ENCODE results near the gene SMURF1. TPM values are rescaled to one million over a fixed set of nuclear protein-coding genes. Genes with fewer than 3 reads are reported as not detected.

Gene SMURF1
- polyA plus RNA-seq, 4 donors, result 6.3 to 14.8 (median 8.5) TPM

GRCh38 chr7:99019523-99020412 is 124.1 kb downstream of the SMURF1 start:
- FAIRE-seq (no peak), DNase-seq (no peak)
- Histone ChIP-seq H3K4me3 (ENCODE audit: low read depth in 1 of 3, low read length in 3 of 3) (no peak overlapping the region), H3K27me3 (ENCODE audit: control insufficient read depth in 3 of 3, insufficient read depth in 3 of 3, low read length in 3 of 3) (no peaks in the 10 kb centered on the region), H3K9me3 (ENCODE audit: control insufficient read depth in 2 of 2, insufficient read depth in 1 of 2, low read depth in 1 of 2, low read length in 1 of 2) (no peaks in the 10 kb centered on the region), H3K36me3 (ENCODE audit: control insufficient read depth in 3 of 3, insufficient read depth in 2 of 3, low read depth in 1 of 3, low read length in 3 of 3) (peaks cover 2 to 26% (median 5%) of the 10 kb centered on the region in 3 donors), H3K27ac (ENCODE audit: low read depth in 1 of 3, low read length in 2 of 3) (no peak overlapping the region), H3K4me1 (ENCODE audit: control insufficient read depth in 3 of 3, insufficient read depth in 2 of 3, low read depth in 1 of 3, low read length in 2 of 3) (no peaks in the 10 kb centered on the region)
- 86 to 91% (median 91%) methylated on average over 12 of the region's 12 CpGs for WGBS, 3 donors

DNA sequence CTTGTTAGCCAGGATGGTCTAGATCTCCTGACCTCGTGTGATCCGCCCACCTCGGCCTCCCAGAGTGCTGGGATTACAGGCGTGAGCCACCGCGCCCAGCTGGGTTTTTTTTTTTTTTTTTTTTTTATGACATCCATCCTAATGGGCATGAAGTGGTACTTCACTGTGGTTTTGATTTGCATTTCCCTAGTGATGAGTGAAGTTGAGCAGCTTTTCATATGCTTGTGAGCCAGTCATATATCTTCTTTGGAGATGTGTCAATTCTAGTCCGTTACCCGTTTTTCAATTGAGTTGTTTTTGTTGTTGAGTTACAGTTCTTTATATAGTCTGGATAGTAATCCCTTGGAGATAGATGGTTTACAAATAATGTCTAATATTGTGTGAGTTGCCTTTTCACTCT is 127.7 kb downstream of the SMURF1 start:
- FAIRE-seq (no peak), DNase-seq (no peak)
- 80 to 86% (median 84%) methylated on average over 8 of the region's 8 CpGs for WGBS, 3 donors
- no peak overlapping the region for H3K4me3 ChIP-seq (ENCODE audit: low read depth in 1 of 3, low read length in 3 of 3)
- H3K4me1 ChIP-seq (ENCODE audit: control insufficient read depth in 3 of 3, insufficient read depth in 2 of 3, low read depth in 1 of 3, low read length in 2 of 3), result no peaks in the 10 kb centered on the region
- H3K27ac ChIP-seq (ENCODE audit: low read depth in 1 of 3, low read length in 2 of 3), result no peak overlapping the region
- H3K36me3 ChIP-seq (ENCODE audit: control insufficient read depth in 3 of 3, insufficient read depth in 2 of 3, low read depth in 1 of 3, low read length in 3 of 3), result peaks cover 17 to 55% (median 22%) of the 10 kb centered on the region in 3 donors
- no peaks in the 10 kb centered on the region for H3K9me3 ChIP-seq (ENCODE audit: control insufficient read depth in 2 of 2, insufficient read depth in 1 of 2, low read depth in 1 of 2, low read length in 1 of 2)
- H3K27me3 ChIP-seq (ENCODE audit: control insufficient read depth in 3 of 3, insufficient read depth in 3 of 3, low read length in 3 of 3), result no peaks in the 10 kb centered on the region

DNA sequence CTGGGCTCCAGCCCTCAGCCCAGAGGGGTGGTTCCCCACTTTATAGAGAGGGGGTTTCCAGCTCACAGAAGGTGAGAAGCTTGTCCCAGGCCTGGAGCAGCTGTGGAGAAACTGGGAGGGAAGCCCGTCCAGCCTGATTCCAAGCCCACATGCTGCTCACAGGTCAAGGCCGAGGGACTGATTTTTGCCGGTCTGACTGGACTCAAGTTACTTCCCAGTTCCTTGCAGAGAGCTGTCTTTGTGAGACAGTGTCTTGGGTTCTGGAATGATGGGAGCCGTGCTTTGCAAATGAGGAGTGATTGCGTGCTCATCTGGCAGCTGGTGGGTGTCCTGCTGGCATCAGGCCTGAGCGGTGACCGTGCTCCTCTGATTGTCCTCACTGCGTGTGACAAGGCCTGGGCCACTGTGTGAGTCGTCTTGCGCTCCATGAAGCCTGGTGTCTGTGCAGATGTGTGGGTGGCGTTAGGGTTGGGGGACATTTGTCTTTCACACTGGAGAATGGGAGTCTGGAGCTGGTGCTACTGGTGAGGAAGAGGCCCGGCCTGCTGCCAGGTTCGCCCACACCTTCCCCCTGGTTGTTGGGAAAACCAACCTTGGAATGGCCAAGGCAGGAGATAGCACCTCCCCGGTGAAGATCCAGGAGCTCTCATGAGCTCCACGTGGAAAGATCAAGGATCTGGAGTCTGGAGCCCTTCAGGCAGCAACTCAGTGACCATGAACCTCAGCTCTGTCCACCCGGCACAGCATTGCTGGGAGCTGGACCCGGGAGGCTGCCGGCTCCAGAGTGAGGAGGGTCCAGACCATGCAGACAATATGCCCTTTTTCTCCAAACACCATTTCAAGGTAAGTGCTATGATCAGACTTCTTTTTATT is 129.6 kb downstream of the SMURF1 start:
- no peak overlapping the region for H3K27ac ChIP-seq (ENCODE audit: low read depth in 1 of 3, low read length in 2 of 3)
- no peak for FAIRE-seq
- H3K9me3 ChIP-seq (ENCODE audit: control insufficient read depth in 2 of 2, insufficient read depth in 1 of 2, low read depth in 1 of 2, low read length in 1 of 2), result no peaks in the 10 kb centered on the region
- H3K4me3 ChIP-seq (ENCODE audit: low read depth in 1 of 3, low read length in 3 of 3), result no peak overlapping the region
- peaks cover 21 to 63% (median 23%) of the 10 kb centered on the region in 3 donors for H3K36me3 ChIP-seq (ENCODE audit: control insufficient read depth in 3 of 3, insufficient read depth in 2 of 3, low read depth in 1 of 3, low read length in 3 of 3)
- no peaks in the 10 kb centered on the region for H3K27me3 ChIP-seq (ENCODE audit: control insufficient read depth in 3 of 3, insufficient read depth in 3 of 3, low read length in 3 of 3)
- 96 to 98% (median 96%) methylated on average over 18 of the region's 18 CpGs for WGBS, 3 donors
- H3K4me1 ChIP-seq (ENCODE audit: control insufficient read depth in 3 of 3, insufficient read depth in 2 of 3, low read depth in 1 of 3, low read length in 2 of 3), result no peaks in the 10 kb centered on the region
- DNase-seq, result no peak

DNA sequence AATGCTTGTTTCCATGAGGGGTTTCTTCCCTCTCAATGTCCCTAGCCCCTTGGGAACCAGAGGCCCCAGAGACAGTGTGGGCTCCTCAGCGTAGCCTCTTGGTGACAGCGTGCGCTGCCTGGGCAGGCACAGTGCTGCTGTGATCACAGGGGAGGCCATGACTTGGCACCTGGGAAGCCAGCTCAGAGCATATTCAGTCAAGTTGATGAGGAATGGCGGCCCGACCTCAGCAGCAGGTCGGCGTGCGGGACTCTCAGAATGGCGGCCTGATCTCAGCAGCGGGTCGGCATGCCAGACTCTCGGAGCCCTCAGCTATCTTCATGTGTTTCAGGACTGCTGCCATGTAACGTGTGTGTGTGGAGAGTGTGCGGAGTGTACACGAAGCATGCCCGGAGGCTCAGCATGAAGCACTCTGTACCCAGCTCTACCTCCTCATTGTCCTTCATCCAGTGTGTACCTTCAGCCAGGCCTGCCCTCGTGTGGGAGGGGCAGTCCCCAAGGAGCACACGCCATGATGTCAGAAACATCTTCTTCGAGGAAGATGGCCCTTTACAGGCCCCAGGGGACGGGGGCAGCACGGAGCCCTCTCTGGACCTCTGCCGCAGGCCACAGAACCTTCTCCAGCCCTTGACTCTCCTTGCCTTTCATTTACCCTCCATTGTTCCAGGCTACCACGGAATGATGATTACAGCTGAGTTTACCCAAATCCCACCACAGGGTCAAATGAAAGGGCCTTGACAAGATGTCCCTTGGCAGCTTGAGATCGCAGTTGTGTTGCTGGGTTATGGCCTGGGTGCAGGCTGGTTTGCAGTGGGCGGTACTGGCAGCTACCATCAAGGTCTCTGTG is 130.4 kb downstream of the SMURF1 start:
- FAIRE-seq (no peak), DNase-seq (no peak)
- Histone ChIP-seq H3K27me3 (ENCODE audit: control insufficient read depth in 3 of 3, insufficient read depth in 3 of 3, low read length in 3 of 3) (no peaks in the 10 kb centered on the region), H3K27ac (ENCODE audit: low read depth in 1 of 3, low read length in 2 of 3) (no peak overlapping the region), H3K4me3 (ENCODE audit: low read depth in 1 of 3, low read length in 3 of 3) (no peak overlapping the region), H3K9me3 (ENCODE audit: control insufficient read depth in 2 of 2, insufficient read depth in 1 of 2, low read depth in 1 of 2, low read length in 1 of 2) (no peaks in the 10 kb centered on the region), H3K36me3 (ENCODE audit: control insufficient read depth in 3 of 3, insufficient read depth in 2 of 3, low read depth in 1 of 3, low read length in 3 of 3) (peaks cover 23 to 69% (median 25%) of the 10 kb centered on the region in 3 donors), H3K4me1 (ENCODE audit: control insufficient read depth in 3 of 3, insufficient read depth in 2 of 3, low read depth in 1 of 3, low read length in 2 of 3) (no peaks in the 10 kb centered on the region)
- WGBS, 3 donors, result 95 to 98% (median 96%) methylated on average over 23 to 25 of the region's 25 CpGs

- Histone ChIP-seq H3K9me3 (ENCODE audit: control insufficient read depth in 2 of 2, insufficient read depth in 1 of 2, low read depth in 1 of 2, low read length in 1 of 2) (no peaks in the 10 kb centered on the region), H3K36me3 (ENCODE audit: control insufficient read depth in 3 of 3, insufficient read depth in 2 of 3, low read depth in 1 of 3, low read length in 3 of 3) (peaks cover 25 to 76% (median 29%) of the 10 kb centered on the region in 3 donors), H3K27me3 (ENCODE audit: control insufficient read depth in 3 of 3, insufficient read depth in 3 of 3, low read length in 3 of 3) (no peaks in the 10 kb centered on the region), H3K4me1 (ENCODE audit: control insufficient read depth in 3 of 3, insufficient read depth in 2 of 3, low read depth in 1 of 3, low read length in 2 of 3) (no peaks in the 10 kb centered on the region), H3K27ac (ENCODE audit: low read depth in 1 of 3, low read length in 2 of 3) (no peak overlapping the region), H3K4me3 (ENCODE audit: low read depth in 1 of 3, low read length in 3 of 3) (no peak overlapping the region)
- DNase-seq (no peak), FAIRE-seq (no peak)
- 97 to 99% (median 98%) methylated on average over 13 of the region's 13 CpGs for WGBS, 3 donors
Observed at GRCh38 chr7:99012722-99013121, 131.2 kb downstream of the SMURF1 start.

GRCh38 chr7:99011706-99012404 is 132.1 kb downstream of the SMURF1 start:
- FAIRE-seq (no peak), DNase-seq (no peak)
- Histone ChIP-seq H3K27me3 (ENCODE audit: control insufficient read depth in 3 of 3, insufficient read depth in 3 of 3, low read length in 3 of 3) (no peaks in the 10 kb centered on the region), H3K36me3 (ENCODE audit: control insufficient read depth in 3 of 3, insufficient read depth in 2 of 3, low read depth in 1 of 3, low read length in 3 of 3) (peaks cover 27 to 82% (median 29%) of the 10 kb centered on the region in 3 donors), H3K4me1 (ENCODE audit: control insufficient read depth in 3 of 3, insufficient read depth in 2 of 3, low read depth in 1 of 3, low read length in 2 of 3) (no peaks in the 10 kb centered on the region), H3K27ac (ENCODE audit: low read depth in 1 of 3, low read length in 2 of 3) (no peak overlapping the region), H3K4me3 (ENCODE audit: low read depth in 1 of 3, low read length in 3 of 3) (no peak overlapping the region), H3K9me3 (ENCODE audit: control insufficient read depth in 2 of 2, insufficient read depth in 1 of 2, low read depth in 1 of 2, low read length in 1 of 2) (no peaks in the 10 kb centered on the region)
- 94 to 97% (median 96%) methylated on average over 36 of the region's 36 CpGs for WGBS, 3 donors

- no peak for DNase-seq
- H3K36me3 ChIP-seq (ENCODE audit: control insufficient read depth in 3 of 3, insufficient read depth in 2 of 3, low read depth in 1 of 3, low read length in 3 of 3), result peaks cover 29 to 88% (median 32%) of the 10 kb centered on the region in 3 donors
- H3K27ac ChIP-seq (ENCODE audit: low read depth in 1 of 3, low read length in 2 of 3), result no peak overlapping the region
- H3K27me3 ChIP-seq (ENCODE audit: control insufficient read depth in 3 of 3, insufficient read depth in 3 of 3, low read length in 3 of 3), result no peaks in the 10 kb centered on the region
- no peaks in the 10 kb centered on the region for H3K4me1 ChIP-seq (ENCODE audit: control insufficient read depth in 3 of 3, insufficient read depth in 2 of 3, low read depth in 1 of 3, low read length in 2 of 3)
- H3K4me3 ChIP-seq (ENCODE audit: low read depth in 1 of 3, low read length in 3 of 3), result no peak overlapping the region
- H3K9me3 ChIP-seq (ENCODE audit: control insufficient read depth in 2 of 2, insufficient read depth in 1 of 2, low read depth in 1 of 2, low read length in 1 of 2), result no peaks in the 10 kb centered on the region
- no peak for FAIRE-seq
- WGBS, 3 donors, result 98% methylated on average over 24 of the region's 24 CpGs
Observed at GRCh38 chr7:99011341-99011705, 132.6 kb downstream of the SMURF1 start.
